GM19395 (cell line): Measurements from ENCODE around the gene MYB.
"Not testable (repeated sequence)": the region's sequence is repeated elsewhere in the genome, so short reads cannot be mapped to it uniquely, and the experiment has no call there.

ENCODE experiments used
- ATAC-seq: cut with Tn5 transposase; IDR thresholded peaks from one replicate; pipeline ENCODE4 v1.9.1; 2021; ENCODE audit warnings: mild to moderate bottlenecking, moderate library complexity; ENCODE audit not compliant: unreplicated experiment

MYB gene

DNA sequence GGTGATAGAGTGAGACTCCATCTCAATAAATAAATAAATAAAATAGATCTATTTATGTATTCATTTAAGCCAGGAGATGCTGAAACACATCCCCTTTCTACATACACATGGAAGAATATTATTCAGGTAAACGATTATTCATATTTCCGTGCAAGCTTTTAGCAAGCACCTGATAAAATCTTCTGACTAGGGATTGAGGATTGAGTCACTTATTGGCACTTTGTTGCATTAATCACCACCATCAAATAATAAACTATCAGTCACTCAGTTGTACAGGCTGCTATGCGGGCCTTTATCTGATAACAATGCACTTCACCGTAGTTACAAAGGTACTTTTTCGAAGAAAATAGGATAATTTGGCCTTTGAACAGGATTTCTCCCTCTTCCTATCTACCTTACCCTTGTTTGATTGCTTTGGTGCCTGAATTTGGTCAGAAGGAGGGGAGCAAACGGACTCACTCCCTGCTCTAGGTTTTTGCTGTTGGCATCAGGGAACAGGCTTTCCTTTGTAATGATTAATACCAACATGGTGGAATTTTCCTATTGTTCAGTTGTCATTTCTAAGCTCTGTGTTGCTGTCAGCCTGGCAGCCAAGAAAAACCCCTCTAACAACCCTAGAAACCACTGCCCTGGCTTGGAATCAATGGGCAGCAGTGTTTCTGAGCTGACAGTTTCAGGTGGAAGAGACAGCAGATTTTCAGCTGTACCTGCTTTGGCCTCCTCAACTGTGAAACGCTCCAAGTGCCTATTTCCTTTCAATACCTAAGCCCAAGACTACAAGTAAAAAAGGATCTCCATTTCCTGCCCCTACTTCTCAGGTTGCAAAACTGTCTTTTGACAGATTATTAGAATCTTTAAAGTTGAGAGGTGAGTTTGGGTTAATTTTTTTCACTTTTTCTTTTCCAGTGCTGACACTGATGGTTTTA is 63.0 kb downstream of the MYB start:
- no peak for ATAC-seq

DNA sequence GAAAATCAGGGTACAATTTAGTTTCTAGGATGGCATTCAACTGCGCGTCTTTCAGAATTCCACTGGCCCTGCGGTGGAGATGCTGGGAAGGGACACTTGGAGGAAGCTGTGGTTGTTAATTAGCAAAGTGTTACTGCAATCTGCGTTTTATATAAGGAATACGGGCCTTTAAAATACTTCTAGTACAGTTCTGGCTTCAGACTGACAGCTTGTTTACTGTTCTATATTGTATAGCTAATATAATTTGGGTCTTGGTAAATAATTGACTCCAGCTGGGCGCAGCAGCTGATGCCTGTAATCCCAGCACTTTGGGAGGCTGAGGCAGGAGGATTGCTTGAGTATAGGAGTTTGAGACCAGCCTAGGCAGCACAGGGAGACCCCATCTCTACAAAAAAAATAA is 63.7 kb downstream of the MYB start:
- ATAC-seq, result no peak

DNA sequence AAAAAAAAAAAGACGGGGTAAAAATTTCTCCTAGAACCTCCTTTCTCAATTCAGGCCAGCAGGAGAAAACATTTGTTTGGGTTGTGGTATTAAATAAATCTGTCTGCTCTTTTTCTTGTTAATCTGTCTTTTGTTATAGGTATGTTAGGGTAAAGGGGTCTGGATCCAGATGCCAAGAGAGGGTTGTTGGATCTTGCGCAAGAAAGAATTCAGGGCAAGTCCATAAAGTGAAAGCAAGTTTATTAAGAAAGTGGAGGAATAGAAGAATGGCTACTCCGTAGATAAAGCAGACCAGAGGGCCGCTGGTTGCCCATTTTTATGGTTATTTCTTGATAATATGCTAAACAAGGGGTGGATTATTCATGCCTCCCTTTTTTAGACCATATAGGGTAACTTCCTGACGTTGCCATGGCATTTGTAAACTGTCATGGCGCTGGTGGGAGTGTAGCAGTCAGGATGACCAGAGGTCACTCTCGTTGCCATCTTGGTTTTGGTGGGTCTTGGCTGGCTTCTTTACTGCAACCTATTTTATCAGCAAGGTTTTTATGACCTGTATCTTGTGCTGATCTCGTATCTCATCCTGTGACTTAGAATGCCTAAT is 65.4 kb downstream of the MYB start:
- not testable (repeated sequence) for ATAC-seq

DNA sequence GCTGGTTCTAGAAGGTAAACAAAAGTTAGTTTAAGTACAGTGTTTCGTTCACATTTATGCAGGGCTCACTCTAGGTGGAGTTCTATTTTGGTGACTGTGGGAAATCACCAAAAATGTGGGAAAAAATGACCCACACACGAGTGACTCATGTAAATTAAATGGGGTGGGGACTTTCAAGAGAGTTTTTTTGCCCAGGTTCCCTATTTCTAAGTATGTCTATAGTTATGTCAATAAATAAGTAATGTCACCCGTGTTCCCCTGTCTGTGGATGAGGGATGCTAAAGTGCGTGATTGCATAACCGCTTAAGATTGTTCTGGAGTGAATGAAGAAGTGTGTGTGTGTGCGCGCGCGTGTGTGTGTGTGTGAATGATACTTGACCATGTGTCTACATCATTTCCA is 69.1 kb downstream of the MYB start:
- ATAC-seq, result no peak

DNA sequence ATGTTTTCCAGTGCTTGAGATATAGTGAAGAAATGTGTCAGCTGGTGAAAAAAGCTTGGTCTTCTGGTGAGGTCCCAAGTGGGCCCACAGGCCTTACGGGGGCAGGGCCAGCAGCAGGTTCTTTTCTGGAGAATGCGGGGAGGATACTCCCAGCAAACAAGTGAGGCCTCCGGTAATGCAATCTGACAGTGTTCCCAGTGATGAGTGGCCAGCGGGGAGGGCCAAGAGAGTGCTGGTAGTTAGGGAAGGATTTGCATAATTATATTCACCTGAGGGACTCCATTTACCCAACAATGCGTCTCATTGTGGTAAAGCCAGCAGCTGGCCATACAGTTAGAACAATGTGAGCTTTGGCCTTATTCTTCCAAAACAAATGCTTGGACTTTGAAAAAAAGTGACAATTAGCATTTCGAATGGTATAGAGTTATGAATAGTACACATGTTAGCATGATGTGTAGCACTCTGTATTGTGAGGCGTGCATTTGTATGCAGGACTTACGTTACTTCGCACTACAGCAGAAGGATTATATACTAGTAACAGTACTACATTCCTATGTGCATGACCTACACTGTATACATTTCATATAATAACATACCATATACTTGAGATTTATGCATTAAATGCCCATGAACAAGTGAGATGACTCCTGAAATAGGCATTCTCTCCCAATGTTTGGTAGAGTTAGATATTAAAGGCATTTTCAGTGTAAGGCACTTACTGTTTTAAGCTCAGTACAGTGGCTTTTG is 69.8 kb downstream of the MYB start:
- no peak for ATAC-seq

DNA sequence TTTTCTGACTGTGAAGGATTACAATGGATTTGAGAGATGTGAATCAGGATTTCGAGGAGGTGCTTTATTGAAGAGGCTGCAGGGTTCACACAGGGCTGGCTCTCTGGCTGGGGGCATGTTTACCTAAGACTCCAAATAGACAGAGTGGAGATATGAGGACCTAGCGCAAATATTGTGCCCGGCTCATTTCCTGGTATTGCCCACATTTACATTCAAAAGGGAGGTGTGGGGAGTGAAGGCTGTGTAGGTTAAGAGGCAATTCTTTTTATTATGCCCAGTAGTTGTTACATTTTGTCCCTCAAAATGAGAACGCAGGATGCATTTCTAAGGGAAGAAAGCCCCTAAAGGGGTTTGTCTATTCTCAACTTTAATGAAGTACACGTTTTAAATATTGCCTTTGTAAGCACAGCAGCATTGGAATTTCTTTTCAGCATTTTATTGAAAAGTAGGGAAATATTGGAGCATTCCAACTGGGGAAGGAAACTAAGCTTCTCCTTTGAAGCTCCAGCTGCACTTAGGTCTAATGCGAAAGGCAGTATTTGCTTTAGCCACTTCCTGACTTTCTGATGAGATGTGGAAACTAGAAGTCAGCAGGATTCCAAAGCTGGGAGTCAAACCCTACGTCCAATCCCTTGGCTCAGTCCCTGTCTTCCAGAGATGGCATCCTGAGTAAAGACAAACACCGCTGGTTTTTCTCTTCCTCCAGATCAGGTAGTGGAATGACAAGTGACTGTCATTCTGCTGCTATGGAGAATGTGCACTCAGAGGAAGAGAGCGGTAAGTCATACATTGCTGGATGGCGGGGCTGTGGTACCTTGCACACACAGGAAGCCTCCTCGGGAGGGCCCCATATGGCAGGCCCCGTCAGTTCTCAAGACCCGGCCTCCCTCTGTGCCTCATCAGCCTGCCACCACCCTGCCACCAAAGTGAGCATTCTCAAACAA is 70.7 kb downstream of the MYB start:
- ATAC-seq, result no peak

DNA sequence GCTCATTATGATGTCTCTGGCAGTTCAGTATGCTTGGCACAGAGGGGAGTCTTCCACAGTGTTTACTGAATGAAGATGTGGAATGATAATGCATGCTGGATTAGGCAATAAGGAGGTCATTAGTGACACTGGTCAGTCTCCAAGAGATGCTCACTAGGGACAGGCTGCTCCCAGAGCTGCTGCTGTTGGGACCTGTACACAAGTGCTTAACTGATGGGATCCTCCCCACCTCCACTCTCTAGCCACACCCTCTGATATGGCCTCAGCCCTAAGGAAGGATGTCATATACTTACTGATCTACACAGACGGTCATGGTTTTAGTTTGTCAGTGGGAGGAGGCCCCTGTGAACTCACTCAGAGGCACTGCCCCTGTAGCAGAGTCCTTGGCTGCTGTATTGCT is 73.4 kb downstream of the MYB start:
- ATAC-seq, result no peak

DNA sequence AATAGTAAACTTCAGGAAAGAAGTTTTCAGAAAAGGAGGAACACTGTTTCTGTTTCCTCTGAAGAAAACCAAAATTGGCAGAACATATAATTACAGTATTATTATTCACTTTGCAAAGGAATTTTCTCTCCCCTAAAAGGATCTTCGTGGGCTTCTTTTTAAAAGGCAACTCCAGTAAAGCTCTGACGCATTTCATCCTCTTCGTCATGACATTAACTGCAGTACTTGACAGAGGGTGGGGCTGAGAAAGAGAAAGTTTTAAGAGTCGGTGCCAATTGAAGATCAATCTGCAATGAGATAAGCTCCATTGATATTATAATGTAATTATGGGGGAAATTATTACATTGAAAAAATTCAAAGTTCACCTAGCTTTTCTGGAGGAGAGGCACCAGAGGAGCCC is 75.8 kb downstream of the MYB start:
- no peak for ATAC-seq

DNA sequence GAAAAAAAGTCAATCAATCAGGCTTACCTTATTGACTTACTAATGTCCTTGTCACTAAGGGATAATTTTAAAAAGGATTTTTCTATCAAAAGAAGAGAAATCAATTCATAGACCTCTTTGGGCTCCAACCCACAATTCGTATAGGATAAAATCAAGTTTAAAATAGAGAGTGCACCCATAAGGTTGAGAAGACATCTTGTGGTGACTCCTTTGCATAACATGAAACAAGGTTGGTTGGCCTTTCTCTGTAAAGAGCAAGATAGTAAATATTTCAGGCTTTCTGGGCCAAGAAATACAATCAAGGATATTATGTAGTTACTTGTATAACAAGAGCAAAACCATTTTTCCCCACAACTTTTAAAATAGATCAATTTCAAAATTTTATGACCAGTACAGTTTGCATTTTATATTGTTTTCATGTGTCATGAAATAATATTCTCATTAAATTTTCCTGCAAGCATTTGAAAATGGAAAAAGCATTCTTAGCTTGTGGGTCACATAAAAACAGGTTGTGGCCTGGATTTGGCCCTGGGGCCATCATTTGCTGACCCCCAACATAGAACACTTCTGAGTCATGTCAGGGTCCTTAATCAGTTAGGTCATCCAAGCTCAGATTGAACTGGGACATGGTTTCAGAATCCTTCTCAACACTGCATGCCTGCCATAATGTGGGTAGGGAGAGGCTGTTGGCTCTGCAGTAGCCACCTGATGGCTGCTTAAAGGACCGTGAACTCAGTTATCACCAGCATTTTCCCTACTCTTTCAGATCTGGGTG is 76.7 kb downstream of the MYB start:
- ATAC-seq, result no peak

DNA sequence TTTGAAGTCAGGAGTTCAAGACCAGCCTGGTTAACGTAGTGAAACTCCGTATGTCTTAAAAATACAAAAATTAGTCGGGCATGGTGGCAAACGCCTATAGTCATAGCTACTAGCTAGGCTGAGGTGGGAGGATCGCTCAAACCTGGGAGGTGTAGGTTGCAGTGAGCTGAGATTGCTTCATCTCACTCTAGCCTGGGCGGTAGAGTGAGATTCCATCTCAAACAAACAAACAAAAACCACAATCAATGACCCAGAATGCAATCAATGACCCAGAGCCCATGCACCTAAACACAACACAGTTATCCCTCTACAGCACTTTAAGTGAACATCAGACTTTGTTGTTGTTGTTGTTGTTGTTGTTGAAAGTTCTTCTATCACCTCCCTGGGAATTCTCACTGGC is 77.9 kb downstream of the MYB start:
- no peak for ATAC-seq

DNA sequence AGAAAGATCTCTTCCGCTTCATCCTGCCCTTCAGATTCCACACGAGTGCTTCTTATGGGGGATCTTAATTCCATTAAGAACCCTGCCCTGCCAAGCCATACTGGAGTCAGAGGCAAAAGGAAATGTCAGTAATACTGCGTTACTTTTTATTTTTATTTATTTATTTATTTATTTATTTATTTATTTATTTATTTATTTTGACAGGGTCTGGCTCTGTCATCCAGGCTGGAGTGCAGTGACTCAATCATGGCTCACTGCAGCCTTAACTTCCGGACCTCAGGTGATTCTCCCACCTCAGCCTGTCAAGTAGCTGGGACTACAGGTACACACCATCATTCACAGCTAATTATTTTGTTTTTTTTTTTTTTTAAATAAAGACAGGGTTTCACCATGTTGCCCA is 79.5 kb downstream of the MYB start:
- ATAC-seq, result no peak

DNA sequence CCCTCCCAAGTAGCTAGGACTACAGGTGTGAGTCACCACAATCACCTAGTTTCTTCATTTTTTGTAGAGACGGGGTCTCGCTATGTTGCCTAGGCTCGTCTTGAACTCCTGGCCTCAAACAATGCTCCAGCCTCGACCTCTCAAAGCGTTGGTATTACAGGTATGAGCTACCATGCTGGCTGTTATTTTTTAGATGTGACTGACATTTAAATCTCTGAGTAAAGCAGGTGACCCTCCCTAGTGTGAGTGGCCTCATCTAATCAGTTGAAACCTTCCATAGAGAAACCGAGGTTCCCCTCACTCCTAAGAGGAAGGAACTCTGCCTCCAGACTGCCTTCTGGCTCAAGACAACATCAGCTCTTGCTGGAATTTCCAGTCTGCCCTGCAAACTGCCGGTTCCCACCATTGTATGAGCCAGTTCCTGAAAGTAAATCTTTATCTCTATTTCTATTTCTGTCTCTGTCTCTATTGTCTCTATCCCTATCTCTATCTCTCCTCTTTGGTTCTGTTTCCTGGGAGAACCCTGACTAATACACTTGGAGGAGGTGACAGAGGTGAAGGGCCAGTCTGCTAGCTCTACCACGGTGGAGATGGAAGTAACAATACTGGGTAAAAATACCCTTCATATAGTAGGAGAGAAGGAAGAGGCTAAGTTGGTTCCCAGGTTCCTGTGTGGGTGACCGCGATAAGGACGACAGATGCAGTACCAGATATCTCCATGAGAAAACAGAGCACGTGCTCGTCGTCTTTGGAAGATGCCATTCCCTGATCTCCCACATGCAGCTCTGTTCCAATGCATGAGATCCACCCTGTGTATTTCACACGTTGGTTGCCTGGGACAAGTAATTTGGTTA is 81.0 kb downstream of the MYB start:
- no peak for ATAC-seq

DNA sequence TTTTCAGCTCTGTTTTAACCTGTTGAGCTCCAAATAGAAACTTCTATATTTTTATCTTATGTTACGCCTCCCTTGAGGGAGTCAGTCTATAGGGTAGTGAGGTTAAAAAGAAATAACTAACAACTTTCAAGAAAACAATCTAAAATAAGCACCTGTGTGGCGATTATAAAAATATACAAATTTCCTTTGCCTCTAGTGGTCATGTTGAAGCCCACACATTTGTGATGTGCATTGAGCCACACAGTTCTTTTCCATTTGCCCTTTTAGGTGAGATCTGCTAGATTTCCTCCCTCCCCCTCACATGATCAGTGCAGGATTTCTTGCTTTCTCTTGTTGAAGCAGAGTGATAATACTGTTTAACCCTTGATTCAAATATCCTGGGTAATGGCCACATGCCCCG is 84.2 kb downstream of the MYB start:
- no peak for ATAC-seq

DNA sequence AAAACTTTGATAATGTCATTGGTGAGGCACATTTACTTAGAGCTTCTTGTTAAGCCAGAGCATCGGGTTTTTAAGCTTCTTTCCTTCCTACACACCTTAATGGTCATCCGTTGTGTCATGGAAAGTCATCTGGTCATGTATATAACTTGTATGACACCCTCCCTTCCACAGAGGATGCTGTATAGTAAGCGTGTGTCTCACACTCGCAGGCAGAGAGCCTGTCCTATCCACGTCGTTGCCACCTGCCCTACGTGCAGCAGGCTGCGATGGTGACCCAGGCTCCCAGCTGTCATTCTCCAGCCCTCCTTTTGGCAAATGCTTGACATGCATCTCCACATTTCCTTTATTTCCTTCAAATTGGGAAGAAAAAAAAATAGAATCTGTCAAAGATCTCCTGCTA is 85.6 kb downstream of the MYB start:
- no peak for ATAC-seq

DNA sequence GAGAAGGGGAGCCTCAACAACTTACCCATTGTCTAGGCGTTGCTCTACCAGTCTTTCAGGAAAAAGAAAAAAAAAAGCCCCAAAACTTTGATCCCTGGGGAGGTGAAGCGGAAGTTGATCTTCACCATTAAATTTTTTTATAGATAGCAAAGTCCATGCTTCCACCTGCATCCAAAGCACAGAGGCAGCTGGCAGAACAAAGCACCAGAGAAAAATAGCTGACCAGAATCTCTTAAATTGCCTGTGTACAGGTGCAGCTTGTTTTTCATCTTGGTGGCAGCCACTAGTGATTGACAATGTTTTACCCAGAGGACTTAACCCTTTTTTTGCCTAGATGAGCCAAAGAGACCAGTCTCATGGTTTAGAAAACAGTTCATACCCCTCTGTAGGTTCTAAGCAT is 86.0 kb downstream of the MYB start:
- no peak for ATAC-seq

DNA sequence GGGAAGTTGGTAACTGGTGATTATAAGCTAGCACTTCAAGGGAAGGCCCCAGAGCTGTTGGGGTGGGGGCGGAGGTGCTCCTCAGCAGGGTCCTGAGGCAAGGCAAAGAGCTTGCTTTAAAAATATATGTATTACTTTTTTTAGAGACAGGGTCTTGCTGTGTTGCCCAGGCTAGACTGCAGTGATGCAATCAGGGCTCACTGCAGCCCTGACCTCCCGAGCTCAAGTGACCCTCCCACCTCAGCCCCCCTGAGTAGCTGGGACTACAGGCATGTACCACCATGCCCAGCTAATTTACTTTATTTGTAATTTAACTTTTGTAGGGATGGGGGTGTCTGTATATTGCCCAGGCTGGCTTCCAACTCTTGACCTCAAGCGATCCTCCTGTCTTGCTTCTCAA is 87.2 kb downstream of the MYB start:
- no peak for ATAC-seq

DNA sequence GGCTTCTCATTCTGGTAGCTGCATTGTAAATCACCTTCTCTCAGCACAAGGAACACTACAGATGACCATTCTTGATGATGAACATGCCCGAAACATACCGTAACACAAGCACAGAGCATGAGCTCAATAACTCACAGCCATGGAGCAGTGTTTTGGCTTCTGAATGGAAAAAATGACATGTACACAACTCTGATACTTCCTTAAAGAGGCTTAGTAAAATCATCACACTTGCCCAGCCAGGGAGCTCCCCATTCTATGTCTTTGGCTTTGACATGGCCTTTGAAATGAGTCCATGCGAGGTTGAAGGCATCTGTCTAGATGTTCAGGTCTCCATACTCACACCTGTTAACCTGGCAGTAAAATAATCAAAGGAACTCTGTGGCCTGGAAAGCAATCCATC is 87.6 kb downstream of the MYB start:
- ATAC-seq, result no peak
